HCT116 (cell line): ENCODE measurements around the gene SIRPB2. TPM values are rescaled to one million over a fixed set of nuclear protein-coding genes. Genes with fewer than 3 reads are reported as not detected.

Source experiments
- ATAC-seq: fragments of 200-7000 bp; cut with Tn5 transposase; 2 replicates; pipeline ENCODE4 v1.9.1; 2020; ENCODE audit warnings: mild to moderate bottlenecking, moderate library complexity
- BruUV-seq: library from RNA; stranded (reverse); fragments of 400-500 nt; replicated peaks from 2 replicates; lab custom pipeline; 2021; lab: Mats Ljungman, UMichigan
- CTCF ChIA-PET: fragments of 300-600 bp; sonication (Branson Sonifier 250); formaldehyde crosslinking; loops from one replicate; lab custom pipeline; 2021; ENCODE audit warnings: antibody characterized with exemption; lab: Charles Lee
- POLR2A ChIA-PET: fragments of 300-600, 350-600 bp; sonication (Branson Sonifier 250); formaldehyde crosslinking; loops from one replicate; lab custom pipeline; 2021; ENCODE audit warnings: antibody characterized with exemption; lab: Charles Lee
- RAD21 ChIA-PET, 2 experiments: fragments of 300-600 bp; sonication (Branson Sonifier 250); formaldehyde crosslinking; loops; one replicate each; lab custom pipeline; 2023; ENCODE audit warnings: low total read pairs in 2 of 2; ENCODE audit not compliant: uncharacterized antibody in 2 of 2, unreplicated experiment in 2 of 2, low non-redundant PET in 1 of 2; lab: Charles Lee
- DNase-seq: peaks from one replicate; pipeline ENCODE4 v3.0.0-alpha.2; 2010; ENCODE audit warnings: low read depth, low spot score
- H2AFZ ChIP-seq: fragments of 200-600 bp; shearing (Covaris generic), sonication (generic); 2 replicates; pipeline ENCODE4 v1.6.1; 2017; ENCODE audit warnings: low read depth, mixed run types, mixed read lengths, antibody characterized with exemption, low read length; ENCODE audit not compliant: poor library complexity, severe bottlenecking
- H3K27ac ChIP-seq: 2 replicates; pipeline ENCODE4 v1.5.1; 2012; ENCODE audit warnings: low read depth, low read length
- H3K27me3 ChIP-seq: fragments of 200-600 bp; sonication (generic); 2 replicates; pipeline ENCODE4 v1.6.1; 2016; ENCODE audit warnings: mixed run types, low read length, mixed read lengths; ENCODE audit not compliant: insufficient read depth
- H3K36me3 ChIP-seq, 2 experiments: fragments of 200-500 bp in 1 of 2; fragments of 200-600 bp in 1 of 2; sonication (Bioruptor generic) in 1 of 2; sonication (generic) in 1 of 2; 2 replicates each; pipeline versions ENCODE4 v1.5.1 to v1.6.1; 2014 to 2016; ENCODE audit warnings: low read length in 2 of 2, inconsistent platforms in 1 of 2, mixed read lengths in 1 of 2, mixed run types in 1 of 2; ENCODE audit not compliant: insufficient read depth in 2 of 2, control insufficient read depth in 1 of 2
- H3K4me1 ChIP-seq, 2 experiments: fragments of 200-600 bp in 1 of 2; sonication (generic) in 1 of 2; 2 replicates each; pipeline versions ENCODE4 v1.5.1 to v1.6.1; 2012 to 2017; ENCODE audit warnings: low read length in 2 of 2, inconsistent platforms in 1 of 2, mild to moderate bottlenecking in 1 of 2, mixed read lengths in 1 of 2, mixed run types in 1 of 2, moderate library complexity in 1 of 2; ENCODE audit not compliant: insufficient read depth in 2 of 2, control insufficient read depth in 1 of 2
- H3K4me2 ChIP-seq: fragments of 200-600 bp; sonication (generic); 2 replicates; pipeline ENCODE4 v1.6.1; 2017; ENCODE audit warnings: mixed run types, low read length, mixed read lengths
- H3K4me3 ChIP-seq, 2 experiments: fragments of 200-600 bp in 1 of 2; sonication (generic) in 1 of 2; replicated peaks in 1 of 2; 2 replicates each; pipeline ENCODE4 v1.5.1; 2011 to 2016; ENCODE audit warnings: low read length in 2 of 2, control low read depth in 1 of 2, low read depth in 1 of 2, mild to moderate bottlenecking in 1 of 2, mixed read lengths in 1 of 2, mixed run types in 1 of 2
- H3K79me2 ChIP-seq: fragments of 200-600 bp; sonication (generic); 2 replicates; pipeline ENCODE4 v1.6.1; 2017; ENCODE audit warnings: mild to moderate bottlenecking, mixed run types, low read length, moderate library complexity, mixed read lengths; ENCODE audit not compliant: insufficient read depth
- H3K9ac ChIP-seq: fragments of 200-600 bp; sonication (generic); 2 replicates; pipeline ENCODE4 v1.6.1; 2016; ENCODE audit warnings: low read length, mixed read lengths
- H3K9me2 ChIP-seq: fragments of 200-600 bp; sonication (generic), shearing (Covaris generic); 2 replicates; pipeline ENCODE4 v1.6.1; 2017; ENCODE audit warnings: mixed run types, mild to moderate bottlenecking, moderate library complexity; ENCODE audit not compliant: insufficient read depth
- H3K9me3 ChIP-seq, 2 experiments: fragments of 200-500 bp in 1 of 2; fragments of 200-600 bp in 1 of 2; sonication (Bioruptor generic) in 1 of 2; sonication (generic) in 1 of 2; 2 replicates each; pipeline ENCODE4 v1.6.1; 2014 to 2017; ENCODE audit warnings: low read length in 2 of 2, mixed read lengths in 2 of 2, inconsistent platforms in 1 of 2, low read depth in 1 of 2, mild to moderate bottlenecking in 1 of 2, mixed run types in 1 of 2, moderate library complexity in 1 of 2; ENCODE audit not compliant: control insufficient read depth in 1 of 2, insufficient read depth in 1 of 2
- H4K20me1 ChIP-seq: fragments of 200-600 bp; sonication (generic), shearing (Covaris generic); 2 replicates; pipeline ENCODE4 v1.6.1; 2017; ENCODE audit warnings: mixed run types, mild to moderate bottlenecking, moderate library complexity; ENCODE audit not compliant: insufficient read depth
- CEBPB ChIP-seq: IDR thresholded peaks from 2 replicates; pipeline ENCODE4 v1.6.1; 2012; ENCODE audit warnings: low read depth
- EGR1 ChIP-seq: IDR thresholded peaks from 2 replicates; pipeline ENCODE4 v1.6.1; 2012; ENCODE audit warnings: low read depth
- POLR2A ChIP-seq: IDR thresholded peaks from 2 replicates; pipeline ENCODE4 v1.7.0; 2011; ENCODE audit warnings: borderline replicate concordance; ENCODE audit not compliant: insufficient read depth, insufficient read length; ENCODE audit errors: extremely low read depth
- RAD21 ChIP-seq: IDR thresholded peaks from 2 replicates; pipeline ENCODE4 v1.6.1; 2012; ENCODE audit warnings: low read depth, mild to moderate bottlenecking
- intact Hi-C: fragments of 100-400 bp; cut with micrococcal nuclease; formaldehyde crosslinking; loops from 2 replicates; pipeline ENCODE4 v1.10.0; 2022
- total RNA-seq: library from RNA; stranded (reverse); gene quantifications from one replicate; pipeline ENCODE4 v1.2.1, GENCODE V29; 2021; ENCODE audit not compliant: unreplicated experiment
- TF ChIP-seq, protein P1 (sequence below), 3 experiments: fragments of 200-600 bp in 1 of 3; sonication (generic) in 1 of 3; IDR thresholded peaks in 2 of 3; conservative IDR thresholded peaks in 1 of 3; 2 replicates each; pipeline ENCODE4 v1.5.1; 2012 to 2017; ENCODE audit warnings: low read depth in 2 of 3, low read length in 2 of 3, antibody characterized with exemption in 1 of 3, borderline replicate concordance in 1 of 3, control low read depth in 1 of 3, mild to moderate bottlenecking in 1 of 3, mixed read lengths in 1 of 3, mixed run types in 1 of 3, moderate library complexity in 1 of 3; ENCODE audit not compliant: insufficient read depth in 1 of 3
- TF ChIP-seq, protein P2 (sequence below): IDR thresholded peaks from 2 replicates; pipeline ENCODE4 v1.6.1; 2012
- TF ChIP-seq, protein P3 (sequence below): IDR thresholded peaks from 2 replicates; pipeline ENCODE4 v1.6.1; 2012

The SIRPB2 gene
- total RNA-seq, 1 experiment from 2014 or later = not detected

DNA sequence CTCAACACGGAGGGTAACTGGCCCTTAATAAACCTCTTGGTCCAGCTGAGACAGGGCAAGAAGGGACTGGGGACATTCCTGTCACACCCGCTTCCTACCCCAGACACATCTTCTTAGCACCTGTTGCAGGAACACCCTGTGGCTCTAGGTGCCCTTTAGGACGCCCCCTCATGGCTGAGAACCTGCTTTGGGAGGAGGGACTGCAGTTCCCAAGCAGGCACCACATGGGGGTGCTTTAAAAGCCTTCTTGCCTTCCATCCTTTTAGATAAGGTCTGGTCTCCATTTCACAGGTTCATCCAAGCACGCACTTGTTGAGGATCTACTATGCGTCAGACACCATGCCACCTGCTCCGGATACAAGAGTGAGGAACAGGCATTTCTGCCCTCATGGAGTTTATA is 51.2 kb downstream of the SIRPB2 start:
- H3K27me3 ChIP-seq = no peaks in the 10 kb centered on the region
- CTCF ChIA-PET = interaction anchor here (0.8 to 4.2 kb wide), 2 partner anchors 64 to 113 kb away, joined by 3 to 14 read pairs; no protein-coding TSS in a partner anchor
- peaks cover 20 to 29% of the 10 kb centered on the region in 2 experiments for H3K36me3 ChIP-seq
- H3K4me2 ChIP-seq = no peak overlapping the region
- no peak overlapping the region for H3K4me3 ChIP-seq
- RAD21 ChIA-PET = interaction anchor here in 1 of 2 experiments (0.6 kb wide), 1 partner anchor 64 kb away, joined by 3 read pairs; no protein-coding TSS in a partner anchor
- no peak overlapping the region for H3K27ac ChIP-seq
- H3K4me1 ChIP-seq = no peaks in the 10 kb centered on the region
- H3K79me2 ChIP-seq = no peaks in the 10 kb centered on the region
- H2AFZ ChIP-seq = no peak overlapping the region
- H3K9ac ChIP-seq = no peak overlapping the region
- ATAC-seq = peak; percentile 82
- H4K20me1 ChIP-seq = no peaks in the 10 kb centered on the region
- peak; percentile 26 for DNase-seq
- intact Hi-C loops = no loop called here
- no TSS peak for BruUV-seq
- POLR2A ChIA-PET = no interaction called here
- H3K9me3 ChIP-seq = no peaks in the 10 kb centered on the region
- H3K9me2 ChIP-seq = no peaks in the 10 kb centered on the region
- TF ChIP-seq, protein P1, sequence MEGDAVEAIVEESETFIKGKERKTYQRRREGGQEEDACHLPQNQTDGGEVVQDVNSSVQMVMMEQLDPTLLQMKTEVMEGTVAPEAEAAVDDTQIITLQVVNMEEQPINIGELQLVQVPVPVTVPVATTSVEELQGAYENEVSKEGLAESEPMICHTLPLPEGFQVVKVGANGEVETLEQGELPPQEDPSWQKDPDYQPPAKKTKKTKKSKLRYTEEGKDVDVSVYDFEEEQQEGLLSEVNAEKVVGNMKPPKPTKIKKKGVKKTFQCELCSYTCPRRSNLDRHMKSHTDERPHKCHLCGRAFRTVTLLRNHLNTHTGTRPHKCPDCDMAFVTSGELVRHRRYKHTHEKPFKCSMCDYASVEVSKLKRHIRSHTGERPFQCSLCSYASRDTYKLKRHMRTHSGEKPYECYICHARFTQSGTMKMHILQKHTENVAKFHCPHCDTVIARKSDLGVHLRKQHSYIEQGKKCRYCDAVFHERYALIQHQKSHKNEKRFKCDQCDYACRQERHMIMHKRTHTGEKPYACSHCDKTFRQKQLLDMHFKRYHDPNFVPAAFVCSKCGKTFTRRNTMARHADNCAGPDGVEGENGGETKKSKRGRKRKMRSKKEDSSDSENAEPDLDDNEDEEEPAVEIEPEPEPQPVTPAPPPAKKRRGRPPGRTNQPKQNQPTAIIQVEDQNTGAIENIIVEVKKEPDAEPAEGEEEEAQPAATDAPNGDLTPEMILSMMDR (IDR thresholded peaks at IDR 0.05 in 2 of 3, conservative IDR thresholded peaks at IDR 0.05 in 1 of 3; ENCODE audit: borderline replicate concordance in 1 of 3, insufficient read depth in 1 of 3, low read depth in 2 of 3, low read length in 2 of 3) = peak; percentile 66 to 98 (median 75)
- TF ChIP-seq EGR1 = no peak
- TF ChIP-seq, protein P2, sequence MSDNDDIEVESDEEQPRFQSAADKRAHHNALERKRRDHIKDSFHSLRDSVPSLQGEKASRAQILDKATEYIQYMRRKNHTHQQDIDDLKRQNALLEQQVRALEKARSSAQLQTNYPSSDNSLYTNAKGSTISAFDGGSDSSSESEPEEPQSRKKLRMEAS = no peak
- peak; percentile 55 for TF ChIP-seq RAD21
- TF ChIP-seq, protein P3, sequence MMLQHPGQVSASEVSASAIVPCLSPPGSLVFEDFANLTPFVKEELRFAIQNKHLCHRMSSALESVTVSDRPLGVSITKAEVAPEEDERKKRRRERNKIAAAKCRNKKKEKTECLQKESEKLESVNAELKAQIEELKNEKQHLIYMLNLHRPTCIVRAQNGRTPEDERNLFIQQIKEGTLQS = no peak

DNA sequence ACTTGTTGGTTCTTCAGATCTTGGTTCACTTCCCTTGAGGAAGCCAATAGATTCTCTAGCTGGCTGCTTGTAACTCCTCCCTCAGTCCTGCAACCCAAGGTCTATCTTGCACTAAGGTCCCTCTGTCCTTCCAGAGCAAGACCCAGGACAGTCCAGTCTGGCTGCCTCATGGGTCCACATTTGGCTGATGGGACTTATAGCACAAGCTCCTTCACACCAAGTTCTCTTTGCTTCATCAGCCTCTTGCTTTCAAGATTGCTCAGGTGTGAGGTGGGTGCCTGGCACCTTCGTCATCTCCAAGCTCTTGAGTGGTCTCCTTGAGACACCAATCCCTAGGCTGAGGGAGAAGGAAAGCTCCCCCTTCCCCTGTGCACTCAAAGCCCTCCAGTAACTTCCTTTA is 52.9 kb downstream of the SIRPB2 start:
- POLR2A ChIA-PET = no interaction called here
- BruUV-seq = no TSS peak
- Histone ChIP-seq H3K27ac (no peak overlapping the region), H2AFZ (no peak overlapping the region), H3K4me1 (no peaks in the 10 kb centered on the region), H3K4me2 (no peak overlapping the region), H3K36me3 (peaks cover 7 to 16% of the 10 kb centered on the region in 2 experiments; a peak in 2 of 4 replicates), H3K79me2 (no peaks in the 10 kb centered on the region), H3K27me3 (no peaks in the 10 kb centered on the region), H4K20me1 (no peaks in the 10 kb centered on the region), H3K9me2 (no peaks in the 10 kb centered on the region), H3K9ac (no peak overlapping the region), H3K9me3 (no peaks in the 10 kb centered on the region), H3K4me3 (no peak overlapping the region)
- RAD21 ChIA-PET = no interaction called here
- DNase-seq = no peak
- TF ChIP-seq CEBPB (no peak), POLR2A (no peak)
- TF ChIP-seq, protein P1 (IDR thresholded peaks at IDR 0.05 in 2 of 3, conservative IDR thresholded peaks at IDR 0.05 in 1 of 3; ENCODE audit: borderline replicate concordance in 1 of 3, insufficient read depth in 1 of 3, low read depth in 2 of 3, low read length in 2 of 3) = no peak
- TF ChIP-seq, protein P3 = no peak
- ATAC-seq = no peak
- intact Hi-C loops = no loop called here
- CTCF ChIA-PET = interaction anchor here (1.3 to 4.2 kb wide), 7 partner anchors 11 to 137 kb away, joined by 3 to 14 read pairs (median 5); no protein-coding TSS in a partner anchor
